NAMALWA (cell line): ENCODE data around the gene ATG4B.

Experiments
- DNase-seq: peaks from one replicate; pipeline ENCODE4 v3.0.0-alpha.2; 2015; ENCODE audit warnings: low spot score

The ATG4B gene

DNA sequence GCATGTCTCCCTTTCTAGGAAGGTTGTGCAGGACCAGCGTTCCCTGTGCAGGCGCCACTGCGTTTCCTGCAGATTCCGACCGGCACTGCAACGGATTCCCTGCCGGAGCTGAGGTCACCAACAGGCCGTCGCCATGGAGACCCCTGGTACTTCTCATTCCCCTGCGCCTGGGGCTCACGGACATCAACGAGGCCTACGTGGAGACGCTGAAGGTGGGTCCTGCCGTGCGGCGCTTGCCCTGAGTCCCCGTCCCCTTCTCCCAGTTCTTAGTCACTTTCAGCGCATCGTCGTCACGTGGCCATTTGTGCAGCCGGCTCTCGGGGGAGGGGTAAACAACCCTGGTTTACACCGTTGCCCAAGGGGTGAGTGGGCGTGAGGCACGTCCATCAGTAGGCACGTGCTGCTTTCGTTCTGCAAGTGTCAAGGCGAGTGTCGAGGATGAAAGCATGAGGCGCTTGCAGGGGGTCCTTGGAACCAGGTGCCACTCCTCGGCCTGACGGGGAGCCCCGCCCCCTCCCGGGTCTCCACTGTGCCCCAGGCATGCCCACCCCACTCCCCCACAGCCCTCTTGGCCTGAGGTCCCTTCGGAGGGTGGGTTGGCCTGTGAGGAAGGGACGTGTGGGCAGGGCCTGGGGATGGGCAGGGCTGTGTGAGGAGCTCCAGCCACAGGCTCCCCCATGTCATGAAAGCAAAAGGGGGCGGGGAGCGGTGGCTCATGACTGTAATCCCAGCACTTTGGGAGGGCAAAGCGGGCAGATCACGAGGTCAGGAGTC, 29.3 kb downstream of the ATG4B start:
- DNase-seq: no peak

GRCh38 chr2:241668354-241668753, 30.9 kb downstream of the ATG4B start:
- no peak for DNase-seq

DNA sequence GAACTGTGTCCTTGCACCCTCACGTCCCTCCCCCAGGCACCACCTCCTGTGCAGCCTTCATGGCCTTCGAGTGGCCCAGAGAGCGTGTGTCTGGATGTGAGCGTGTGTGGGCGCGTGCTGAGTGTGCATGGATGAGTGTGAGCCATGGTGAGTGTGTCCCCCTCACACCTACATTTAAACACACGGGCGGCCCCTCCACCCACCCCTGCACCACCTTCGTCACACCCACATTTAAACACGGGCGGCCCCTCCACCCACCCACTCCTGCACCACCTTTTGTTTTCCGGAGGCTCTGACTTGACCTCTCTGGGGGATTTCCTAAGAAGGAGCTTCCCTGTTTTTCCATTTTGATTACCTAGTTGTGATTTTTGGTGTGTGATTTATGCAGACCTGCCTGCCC, 31.3 kb downstream of the ATG4B start:
- no peak for DNase-seq

- DNase-seq: no peak
Measured at GRCh38 chr2:241670333-241671110, 33.0 kb downstream of the ATG4B start.

GRCh38 chr2:241671457-241672240, 34.2 kb downstream of the ATG4B start:
- no peak for DNase-seq

DNA sequence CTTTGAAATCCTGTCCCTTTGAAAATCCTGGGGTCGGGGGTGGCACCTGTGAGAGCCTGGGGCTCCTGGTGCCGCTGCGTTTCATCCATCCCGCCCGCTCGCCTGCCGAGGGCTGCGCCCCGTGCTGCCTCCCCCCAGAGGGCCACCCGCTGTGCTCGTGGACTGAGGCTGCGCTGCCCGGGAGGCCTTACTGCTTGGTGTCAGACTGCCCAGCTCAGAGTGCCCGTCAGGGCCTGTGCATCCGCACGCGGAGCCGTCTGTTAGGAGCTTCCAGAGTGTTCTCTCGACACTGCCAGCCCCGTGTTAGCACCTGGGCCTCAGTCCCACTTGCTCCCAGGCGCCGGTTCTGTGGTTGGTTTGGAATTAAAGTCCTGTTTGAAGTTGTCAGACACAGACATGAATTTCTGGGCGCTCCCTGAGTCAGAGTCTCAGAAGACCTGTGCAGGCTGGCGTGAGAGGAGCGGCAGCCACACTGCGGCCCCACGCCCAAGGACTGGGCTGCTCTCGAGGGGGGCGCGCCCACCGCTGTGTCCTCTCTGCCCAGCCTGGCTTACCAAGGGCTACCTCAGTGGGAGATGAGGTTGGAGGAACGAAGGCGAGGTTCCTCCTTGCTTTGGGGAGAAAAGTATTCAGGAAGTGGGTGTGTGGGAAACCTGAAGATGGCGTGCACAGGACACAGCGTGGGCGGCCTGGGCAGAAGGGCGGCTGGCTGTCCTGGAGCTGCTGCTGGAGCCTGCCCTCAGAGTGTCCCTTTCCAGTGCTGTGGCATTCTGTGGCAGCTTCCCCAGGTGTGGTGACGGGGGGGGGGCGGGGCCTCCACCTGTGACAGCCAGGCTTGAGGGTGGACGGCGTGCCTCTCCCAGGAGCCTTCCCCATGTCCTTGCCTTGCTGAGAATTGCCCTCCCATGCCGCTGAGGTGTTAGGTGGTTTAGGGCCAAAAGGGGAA, 35.0 kb downstream of the ATG4B start:
- DNase-seq: no peak

DNA sequence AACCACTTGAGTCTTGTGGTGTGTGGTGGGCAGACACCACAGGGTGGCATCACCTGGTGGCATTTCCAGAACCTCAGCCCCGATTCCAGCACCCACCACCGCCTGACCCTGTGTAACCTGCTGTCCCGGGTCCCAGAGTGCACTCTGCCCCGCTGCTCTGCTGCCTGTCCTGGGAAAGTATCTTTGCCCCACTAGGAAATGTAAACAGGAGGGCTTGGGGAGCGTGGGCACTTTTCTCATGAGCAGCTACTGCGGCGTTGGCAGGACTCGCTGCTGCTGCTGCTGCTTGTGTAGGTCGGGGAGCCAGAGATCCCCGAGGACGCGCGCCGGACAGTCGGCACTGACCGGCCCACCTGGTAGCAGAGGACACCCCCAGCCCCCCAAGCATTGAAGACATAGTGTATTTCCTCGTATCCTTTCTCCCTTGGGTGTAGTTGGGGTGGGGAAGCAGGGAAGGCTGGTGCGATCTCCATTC, 35.7 kb downstream of the ATG4B start:
- no peak for DNase-seq

- DNase-seq: no peak
Measured at GRCh38 chr2:241673797-241674725, 36.6 kb downstream of the ATG4B start.

DNA sequence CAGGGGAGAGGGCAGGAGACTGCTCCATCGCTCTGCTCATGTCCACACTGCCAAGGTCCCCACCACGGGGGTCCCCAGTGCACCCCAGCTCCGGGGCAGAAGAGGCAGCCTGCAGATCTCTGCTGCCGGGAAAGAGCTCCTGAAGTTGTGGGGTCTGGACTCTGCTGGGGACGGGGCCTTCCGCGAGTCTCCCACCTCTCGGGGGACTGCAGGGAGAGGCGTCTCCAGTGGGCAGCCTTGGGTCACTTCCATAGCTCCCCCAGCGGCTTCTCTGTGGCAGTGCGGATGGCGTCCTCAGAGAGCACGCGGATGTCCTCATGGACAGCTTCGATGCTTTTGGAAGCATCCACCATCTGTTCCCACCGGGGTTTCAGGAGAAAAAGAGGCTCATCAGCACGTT, 38.4 kb downstream of the ATG4B start:
- no peak for DNase-seq

DNA sequence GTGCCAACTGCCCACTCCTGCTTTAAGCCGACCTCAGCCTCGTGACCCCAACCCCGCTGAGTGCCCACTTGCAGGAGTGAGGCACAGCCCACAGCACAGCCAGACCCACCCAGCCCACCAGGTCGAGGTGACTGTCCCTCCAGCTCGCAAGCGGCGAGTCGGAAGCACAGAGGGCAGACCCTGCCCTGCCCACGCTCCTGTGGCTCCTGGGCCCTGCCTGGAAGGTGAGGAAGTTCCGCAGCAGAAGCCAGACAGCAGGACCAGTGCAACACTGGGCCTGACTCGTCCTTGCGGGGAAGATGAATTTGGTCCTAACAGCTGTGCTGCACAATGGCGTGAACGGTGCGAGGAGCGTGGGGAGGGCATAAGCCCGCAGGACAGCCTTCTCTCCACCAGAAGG, 39.2 kb downstream of the ATG4B start:
- DNase-seq: no peak

DNA sequence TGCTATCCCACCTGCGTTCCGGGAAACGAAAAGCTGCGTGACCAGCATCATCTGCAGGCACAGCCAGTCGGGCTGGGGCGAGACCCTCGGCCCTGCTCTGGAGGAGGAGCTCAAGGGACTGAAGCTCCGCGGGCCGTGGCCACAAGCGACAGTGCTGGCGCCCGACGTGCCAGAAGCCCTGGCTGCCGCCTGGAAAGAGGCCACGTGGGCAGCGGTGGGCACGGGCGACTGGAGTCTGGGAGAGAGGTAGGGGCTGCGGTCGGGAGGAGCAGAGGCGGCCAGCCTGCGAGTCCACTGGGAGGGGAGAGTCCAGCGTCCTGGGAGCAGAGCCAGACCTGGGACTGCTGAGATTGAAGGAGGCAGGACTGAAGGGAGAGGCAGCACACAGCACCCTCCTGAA, 39.9 kb downstream of the ATG4B start:
- DNase-seq: no peak

DNA sequence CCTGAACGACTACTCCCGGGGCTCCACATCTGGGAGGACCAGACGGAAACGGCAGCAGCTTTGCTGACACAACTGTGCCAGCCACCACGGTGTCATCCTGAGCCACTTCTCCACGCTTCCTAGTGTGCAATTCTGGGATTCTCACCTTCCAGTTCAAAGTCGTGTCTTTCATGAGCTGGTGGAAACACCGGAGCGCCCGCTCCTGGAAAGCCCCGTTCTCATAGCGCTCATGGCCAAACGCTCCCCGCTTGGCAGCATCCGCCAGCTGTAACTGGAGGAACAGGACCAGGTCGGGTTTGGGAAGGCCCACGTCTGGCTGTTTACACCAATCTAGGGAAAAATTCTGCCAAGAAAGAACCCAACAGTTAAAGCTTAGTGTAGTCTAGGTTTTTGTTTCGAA, 40.8 kb downstream of the ATG4B start:
- no peak for DNase-seq

DNA sequence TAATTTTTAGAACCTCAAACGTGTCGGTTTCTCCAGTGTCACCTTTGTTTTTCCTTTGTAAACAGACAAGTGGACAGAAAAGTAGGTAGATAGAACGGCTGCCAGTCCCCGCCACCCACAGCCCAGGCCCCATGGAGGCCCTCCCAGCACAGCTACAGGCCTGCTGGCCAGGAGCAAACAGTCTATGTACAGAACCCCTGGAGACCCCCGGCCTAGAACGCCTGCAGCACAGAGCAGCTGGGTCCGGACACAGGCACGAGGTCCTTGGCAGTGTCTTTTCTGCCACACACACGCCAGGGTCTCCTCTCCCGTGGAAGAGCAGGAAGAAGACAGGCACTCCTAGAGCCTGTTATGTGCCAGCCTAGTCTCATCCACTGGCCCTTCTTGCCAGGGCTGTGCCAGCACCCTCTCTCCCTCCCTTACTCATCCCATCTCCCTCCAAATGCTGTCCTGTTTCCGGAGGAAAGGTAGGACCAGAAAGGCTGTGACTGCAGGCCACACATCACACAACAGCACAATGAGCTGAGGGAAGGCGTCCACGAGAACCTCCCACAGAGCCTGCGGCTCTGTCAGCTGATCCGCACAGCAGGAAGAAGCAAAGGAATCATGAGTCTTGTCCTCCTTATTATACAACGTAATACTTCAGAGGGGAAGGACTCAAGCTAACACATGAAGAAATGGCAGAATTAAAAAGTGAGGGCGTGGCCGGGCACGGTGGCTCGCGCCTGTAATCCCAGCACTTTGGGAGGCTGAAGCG, 41.5 kb downstream of the ATG4B start:
- no peak for DNase-seq

- no peak for DNase-seq
Measured at GRCh38 chr2:241680044-241680443, 42.6 kb downstream of the ATG4B start.

GRCh38 chr2:241680827-241681599, 43.5 kb downstream of the ATG4B start:
- DNase-seq: no peak

DNA sequence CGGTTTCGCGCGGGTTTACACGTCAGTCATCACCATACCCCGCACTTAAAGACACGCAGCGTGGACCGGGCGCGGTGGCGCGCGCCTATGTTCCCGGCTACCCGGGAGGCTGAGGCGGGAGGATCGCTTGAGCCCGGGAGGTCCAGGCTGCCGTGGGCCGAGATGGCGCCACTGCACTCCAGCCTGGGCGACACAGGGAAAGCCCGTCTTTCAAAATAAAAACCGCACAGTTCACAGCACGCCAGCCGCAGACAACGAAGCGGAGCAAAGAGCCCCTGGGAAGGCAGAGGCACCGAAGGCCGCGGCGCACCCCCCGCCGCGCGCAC, 48.8 kb downstream of the ATG4B start:
- no peak for DNase-seq

DNA sequence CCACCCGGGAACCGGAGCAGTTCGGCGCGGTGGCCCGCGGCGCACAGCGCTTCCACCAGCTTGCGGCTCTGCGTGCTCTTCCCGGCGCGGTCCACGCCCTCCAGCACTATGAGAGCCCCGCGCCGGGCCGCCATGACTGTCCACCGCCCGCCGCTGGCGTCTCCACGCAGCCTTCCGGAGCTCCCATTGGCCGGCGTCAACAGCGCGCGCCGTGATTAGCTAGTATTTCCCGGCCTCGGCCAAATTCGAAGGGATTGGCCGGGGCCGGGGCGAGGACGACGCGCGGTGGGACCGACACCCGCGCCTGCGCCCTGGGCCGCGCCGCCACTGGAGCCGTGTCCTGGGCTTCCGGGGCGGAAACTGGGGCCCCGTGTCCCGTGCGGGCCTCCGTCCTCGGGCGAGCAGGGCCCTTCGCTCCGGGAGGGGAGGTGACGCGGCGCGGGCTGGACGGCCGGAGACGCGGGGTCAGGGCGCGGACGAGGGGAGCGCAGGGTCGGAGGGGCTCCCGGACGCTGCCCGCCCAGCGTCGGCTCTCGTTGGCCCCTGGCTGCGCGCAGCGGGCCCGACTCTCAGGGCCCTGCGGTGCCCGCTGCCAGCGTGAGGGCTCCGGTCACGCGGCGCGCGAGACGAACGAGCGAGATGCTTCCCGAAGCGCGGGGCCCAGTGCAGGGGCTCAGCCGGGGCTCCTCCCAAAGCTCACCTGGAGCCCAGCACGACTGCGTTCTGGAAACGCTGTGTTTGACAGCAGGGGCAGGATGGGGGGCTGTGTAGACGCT, 49.3 kb downstream of the ATG4B start, which contains the start of gene DTYMK:
DTYMK (minus strand) TSS at position 166 of the 776 bp plus-strand sequence; CDS start at position 134, 32 bp downstream.
- DNase-seq: peak; percentile 94

GRCh38 chr2:241689306-241689705, 51.8 kb downstream of the ATG4B start:
- no peak for DNase-seq
